GM20431 (cell line): ENCODE measurements around the gene MMP17.
"Not testable (repeated sequence)": the region's sequence is repeated elsewhere in the genome, so short reads cannot be mapped to it uniquely, and the experiment has no call there.

Source experiments
- in situ Hi-C: fragments of 300-500 bp; cut with MseI, MboI; formaldehyde crosslinking; loops from one replicate; pipeline ENCODE4 v1.15.0; 2020; ENCODE audit warnings: low sequenced_read_pairs; ENCODE audit not compliant: unreplicated experiment

The MMP17 gene

GRCh38 chr12:131862084-131862441 is 33.9 kb downstream of the MMP17 start:
- in situ Hi-C loops, result no loop called here

- in situ Hi-C loops, result no loop called here
Measured at GRCh38 chr12:131862600-131862993, 34.4 kb downstream of the MMP17 start.

GRCh38 chr12:131862994-131863710 is 35.0 kb downstream of the MMP17 start:
- in situ Hi-C loops, result no loop called here

- in situ Hi-C loops, result no loop called here
Measured at GRCh38 chr12:131863711-131864396, 35.7 kb downstream of the MMP17 start.

GRCh38 chr12:131864469-131864868 is 36.3 kb downstream of the MMP17 start:
- in situ Hi-C loops, result no loop called here

GRCh38 chr12:131865180-131865875 is 37.1 kb downstream of the MMP17 start:
- in situ Hi-C loops, result no loop called here

- in situ Hi-C loops, result no loop called here
Measured at GRCh38 chr12:131867471-131867870, 39.3 kb downstream of the MMP17 start.

- in situ Hi-C loops, result no loop called here
Measured at GRCh38 chr12:131867891-131868675, 39.9 kb downstream of the MMP17 start.

- in situ Hi-C loops, result no loop called here
Measured at GRCh38 chr12:131869871-131870418, 41.8 kb downstream of the MMP17 start.

GRCh38 chr12:131871677-131872076 is 43.5 kb downstream of the MMP17 start:
- in situ Hi-C loops, result no loop called here

- in situ Hi-C loops, result no loop called here
Measured at GRCh38 chr12:131872154-131873051, 44.2 kb downstream of the MMP17 start.

- in situ Hi-C loops, result no loop called here
Measured at GRCh38 chr12:131873293-131873692, 45.1 kb downstream of the MMP17 start.

GRCh38 chr12:131874972-131875371 is 46.8 kb downstream of the MMP17 start:
- in situ Hi-C loops, result not testable (repeated sequence)

- in situ Hi-C loops, result not testable (repeated sequence)
Measured at GRCh38 chr12:131877216-131877615, 49.0 kb downstream of the MMP17 start.

GRCh38 chr12:131878436-131878835 is 50.2 kb downstream of the MMP17 start:
- in situ Hi-C loops, result not testable (repeated sequence)

- in situ Hi-C loops, result no loop called here
Measured at GRCh38 chr12:131882804-131883520, 54.8 kb downstream of the MMP17 start.

- in situ Hi-C loops, result no loop called here
Measured at GRCh38 chr12:131883521-131883900, 55.3 kb downstream of the MMP17 start.

- in situ Hi-C loops, result not testable (repeated sequence)
Measured at GRCh38 chr12:131885076-131885475, 56.9 kb downstream of the MMP17 start.
